ENCODE measurements around the gene PXDC1. TPM values are rescaled to one million over a fixed set of nuclear protein-coding genes. Genes with fewer than 3 reads are reported as not detected.
"Not testable (repeated sequence)": the region's sequence is repeated elsewhere in the genome, so short reads cannot be mapped to it uniquely, and the experiment has no call there.

The PXDC1 gene
- total RNA-seq, 1 donor from 2014 or later, result 75.9 TPM

DNA sequence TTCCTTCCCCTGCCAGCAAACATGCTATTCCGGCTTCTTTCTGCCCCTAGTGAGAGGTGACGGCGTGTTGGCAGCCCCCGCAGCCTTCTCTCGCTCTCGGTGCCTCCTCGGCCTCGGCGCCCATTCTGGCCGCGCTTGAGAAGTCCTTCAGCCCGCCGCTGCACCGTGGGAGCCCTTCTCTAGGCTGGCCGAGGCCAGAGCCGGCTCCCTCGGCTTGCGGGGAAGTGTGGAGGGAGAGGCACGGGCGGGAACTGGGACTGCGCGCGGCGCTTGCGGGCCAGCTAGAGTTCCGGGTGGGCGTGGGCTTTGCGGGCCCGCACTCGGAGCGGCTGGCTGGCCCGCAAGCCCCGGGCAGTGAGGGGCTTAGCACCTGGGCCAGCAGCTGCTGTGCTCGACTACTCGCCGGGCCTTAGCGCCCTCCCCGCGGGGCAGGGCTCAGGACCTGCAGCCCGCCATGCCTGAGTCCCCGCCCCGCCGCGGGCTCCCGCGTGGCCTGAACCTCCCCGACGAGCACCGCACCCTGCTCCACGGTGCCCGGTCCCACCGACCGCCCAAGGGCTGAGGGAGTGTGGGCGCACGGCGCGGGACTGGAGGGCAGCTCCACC, 20.0 kb upstream of the PXDC1 start:
- H3K4me1 ChIP-seq, result peaks cover 5% of the 10 kb centered on the region
- no peaks in the 10 kb centered on the region for H3K27me3 ChIP-seq
- H3K36me3 ChIP-seq, result no peaks in the 10 kb centered on the region
- no peak overlapping the region for H3K27ac ChIP-seq
- intact Hi-C loops (cut with DNase I), result no loop called here
- no peak for TF ChIP-seq POLR2AphosphoS5 (IDR thresholded peaks at IDR 0.05; ENCODE audit: insufficient read depth in 1 of 2, low read depth in 1 of 2)
- DNase-seq (ENCODE audit: extremely low spot score in 2 of 2), result peak in 1 of 2 donors; percentile 44
- no peak overlapping the region for H3K4me3 ChIP-seq
- H3K9me3 ChIP-seq, result no peaks in the 10 kb centered on the region

- peak in 1 of 2 donors; percentile 54 for DNase-seq (ENCODE audit: extremely low spot score in 2 of 2)
- intact Hi-C loops (cut with DNase I), result no loop called here
Measured at GRCh38 chr6:3770023-3770720, 18.7 kb upstream of the PXDC1 start.

DNA sequence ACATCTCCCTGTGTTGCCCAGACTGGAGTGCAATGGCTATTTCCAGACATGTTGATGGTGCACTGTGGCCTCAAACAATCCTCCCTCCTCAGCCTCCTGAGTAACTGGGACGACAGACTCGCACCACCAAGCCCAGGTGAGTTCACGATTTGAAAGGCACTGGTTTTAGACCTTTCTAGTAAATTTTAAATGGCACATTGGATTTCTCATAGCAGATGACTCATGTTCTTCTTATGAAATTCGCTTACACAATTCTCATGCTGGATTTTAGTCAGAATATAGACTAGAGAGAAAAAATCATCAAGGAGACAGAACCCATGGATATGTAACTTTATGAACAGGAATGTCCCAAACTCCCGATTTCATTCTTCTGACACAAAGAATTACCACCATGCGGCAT, 18.1 kb upstream of the PXDC1 start:
- no peak overlapping the region for H3K4me3 ChIP-seq
- no peaks in the 10 kb centered on the region for H3K27me3 ChIP-seq
- no peaks in the 10 kb centered on the region for H3K9me3 ChIP-seq
- peak in 1 of 2 donors; percentile 32 for DNase-seq (ENCODE audit: extremely low spot score in 2 of 2)
- H3K4me1 ChIP-seq, result peaks cover 11% of the 10 kb centered on the region
- TF ChIP-seq POLR2A (IDR thresholded peaks at IDR 0.05), result no peak
- TF ChIP-seq, protein P1, sequence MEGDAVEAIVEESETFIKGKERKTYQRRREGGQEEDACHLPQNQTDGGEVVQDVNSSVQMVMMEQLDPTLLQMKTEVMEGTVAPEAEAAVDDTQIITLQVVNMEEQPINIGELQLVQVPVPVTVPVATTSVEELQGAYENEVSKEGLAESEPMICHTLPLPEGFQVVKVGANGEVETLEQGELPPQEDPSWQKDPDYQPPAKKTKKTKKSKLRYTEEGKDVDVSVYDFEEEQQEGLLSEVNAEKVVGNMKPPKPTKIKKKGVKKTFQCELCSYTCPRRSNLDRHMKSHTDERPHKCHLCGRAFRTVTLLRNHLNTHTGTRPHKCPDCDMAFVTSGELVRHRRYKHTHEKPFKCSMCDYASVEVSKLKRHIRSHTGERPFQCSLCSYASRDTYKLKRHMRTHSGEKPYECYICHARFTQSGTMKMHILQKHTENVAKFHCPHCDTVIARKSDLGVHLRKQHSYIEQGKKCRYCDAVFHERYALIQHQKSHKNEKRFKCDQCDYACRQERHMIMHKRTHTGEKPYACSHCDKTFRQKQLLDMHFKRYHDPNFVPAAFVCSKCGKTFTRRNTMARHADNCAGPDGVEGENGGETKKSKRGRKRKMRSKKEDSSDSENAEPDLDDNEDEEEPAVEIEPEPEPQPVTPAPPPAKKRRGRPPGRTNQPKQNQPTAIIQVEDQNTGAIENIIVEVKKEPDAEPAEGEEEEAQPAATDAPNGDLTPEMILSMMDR (IDR thresholded peaks at IDR 0.05), result no peak
- no peak for TF ChIP-seq POLR2AphosphoS5 (IDR thresholded peaks at IDR 0.05; ENCODE audit: insufficient read depth in 1 of 2, low read depth in 1 of 2)
- no peaks in the 10 kb centered on the region for H3K36me3 ChIP-seq
- H3K27ac ChIP-seq, result no peak overlapping the region
- intact Hi-C loops (cut with DNase I), result no loop called here

More at GRCh38 chr6:3770023-3770720, 18.7 kb upstream of the PXDC1 start:
- no peaks in the 10 kb centered on the region for H3K27me3 ChIP-seq
- no peaks in the 10 kb centered on the region for H3K36me3 ChIP-seq
- TF ChIP-seq POLR2A (IDR thresholded peaks at IDR 0.05) (no peak), POLR2AphosphoS5 (IDR thresholded peaks at IDR 0.05; ENCODE audit: insufficient read depth in 1 of 2, low read depth in 1 of 2) (no peak)
- TF ChIP-seq, protein P1 (IDR thresholded peaks at IDR 0.05), result no peak
- H3K4me3 ChIP-seq, result no peak overlapping the region
- H3K9me3 ChIP-seq, result no peaks in the 10 kb centered on the region
- no peak overlapping the region for H3K27ac ChIP-seq
- H3K4me1 ChIP-seq, result peaks cover 11% of the 10 kb centered on the region

DNA sequence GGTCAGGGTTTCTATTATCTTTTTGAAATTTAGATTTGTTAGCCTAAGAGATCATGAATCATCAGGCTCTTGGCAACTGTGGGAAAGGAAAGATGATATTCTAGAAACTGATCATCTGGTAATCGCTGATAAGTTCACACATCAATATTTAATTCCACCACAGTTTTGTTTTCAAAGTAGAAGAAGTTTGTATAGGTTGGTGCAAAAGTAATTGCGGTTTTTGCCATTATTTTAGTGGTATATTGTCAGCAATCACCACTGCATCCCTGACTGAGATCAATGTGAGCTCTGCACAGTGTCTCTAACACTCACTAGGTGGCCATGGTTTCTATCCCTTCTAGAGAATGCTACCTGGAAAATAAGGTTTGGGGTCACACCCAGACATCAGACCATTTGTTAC, 17.0 kb upstream of the PXDC1 start:
- TF ChIP-seq POLR2A (IDR thresholded peaks at IDR 0.05) (no peak), POLR2AphosphoS5 (IDR thresholded peaks at IDR 0.05; ENCODE audit: insufficient read depth in 1 of 2, low read depth in 1 of 2) (no peak)
- TF ChIP-seq, protein P1 (IDR thresholded peaks at IDR 0.05), result no peak
- Histone ChIP-seq H3K4me1 (peaks cover 6% of the 10 kb centered on the region), H3K4me3 (no peak overlapping the region), H3K27me3 (no peaks in the 10 kb centered on the region), H3K36me3 (no peaks in the 10 kb centered on the region), H3K9me3 (no peaks in the 10 kb centered on the region), H3K27ac (no peak overlapping the region)
- DNase-seq (ENCODE audit: extremely low spot score in 2 of 2), result no peak
- intact Hi-C loops (cut with DNase I), result no loop called here

DNA sequence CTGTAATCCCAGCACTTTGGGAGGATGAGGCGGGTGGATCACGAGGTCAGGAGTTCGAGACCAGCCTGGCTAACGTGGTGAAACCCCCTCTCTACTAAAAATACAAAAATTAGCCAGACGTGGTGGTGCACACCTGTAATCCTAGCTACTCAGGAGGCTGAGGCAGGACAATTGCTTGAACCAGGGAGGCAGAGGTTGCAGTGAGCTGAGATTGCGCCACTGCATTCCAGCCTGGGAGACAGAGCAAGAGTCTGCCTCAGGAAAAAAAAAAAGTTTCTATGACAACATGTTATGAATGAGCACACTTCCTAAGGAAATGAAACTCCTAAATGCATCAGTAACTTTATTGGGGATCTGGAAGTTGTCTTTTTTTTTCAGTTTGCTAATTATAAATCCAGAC, 16.0 kb upstream of the PXDC1 start:
- H3K36me3 ChIP-seq; H3K9me3 ChIP-seq; H3K27me3 ChIP-seq; H3K4me3 ChIP-seq; H3K27ac ChIP-seq; DNase-seq (ENCODE audit: extremely low spot score in 2 of 2); H3K4me1 ChIP-seq; intact Hi-C loops (cut with DNase I): not testable (repeated sequence)

DNA sequence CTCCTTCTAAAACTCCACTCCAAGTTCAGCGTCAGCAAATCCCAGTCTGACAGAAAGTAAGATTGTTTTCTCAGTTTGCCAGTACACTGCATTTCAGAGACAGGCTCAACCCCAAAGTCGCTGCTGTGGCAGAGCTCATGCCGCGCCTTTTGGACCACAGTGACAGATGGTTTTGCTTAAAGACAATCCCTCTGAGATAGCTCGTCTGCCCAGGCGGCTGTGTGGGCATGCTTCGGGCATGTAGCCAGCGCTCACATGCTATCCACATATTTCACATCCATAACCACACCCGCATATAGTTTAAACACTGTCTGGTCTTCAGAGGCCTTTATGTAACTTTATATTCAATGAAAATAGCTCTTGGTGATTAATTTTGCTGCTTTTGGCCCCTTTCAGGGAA, 14.7 kb upstream of the PXDC1 start:
- H3K27ac ChIP-seq, result no peak overlapping the region
- TF ChIP-seq POLR2A (IDR thresholded peaks at IDR 0.05), result no peak
- TF ChIP-seq, protein P1 (IDR thresholded peaks at IDR 0.05), result no peak
- no peak for TF ChIP-seq POLR2AphosphoS5 (IDR thresholded peaks at IDR 0.05; ENCODE audit: insufficient read depth in 1 of 2, low read depth in 1 of 2)
- no peaks in the 10 kb centered on the region for H3K27me3 ChIP-seq
- peak in 1 of 2 donors; percentile 60 for DNase-seq (ENCODE audit: extremely low spot score in 2 of 2)
- intact Hi-C loops (cut with DNase I), result no loop called here
- H3K4me3 ChIP-seq, result no peak overlapping the region
- H3K9me3 ChIP-seq, result no peaks in the 10 kb centered on the region
- H3K4me1 ChIP-seq, result peaks cover 6% of the 10 kb centered on the region
- H3K36me3 ChIP-seq, result no peaks in the 10 kb centered on the region
